ENCODE measurements around the gene F5.

Gene F5

GRCh38 chr1:169484683-169485430 is 101.4 kb downstream of the F5 start:
- peak overlapping the region; percentile 87 for H2AFZ ChIP-seq (ENCODE audit: low read depth, low read length)
- peak overlapping the region; percentile 69 for H4K8ac ChIP-seq (ENCODE audit: low read length)
- no peak overlapping the region for H2BK120ac ChIP-seq (ENCODE audit: low read depth, low read length)
- no peak overlapping the region for H2BK15ac ChIP-seq (ENCODE audit: low read depth, poor library complexity, severe bottlenecking)
- no peaks in the 10 kb centered on the region for H3K36me3 ChIP-seq (ENCODE audit: control insufficient read depth in 1 of 2, insufficient read depth in 2 of 2, low read depth in 1 of 2, low read length in 2 of 2)
- H3K4me3 ChIP-seq (ENCODE audit: insufficient read depth in 1 of 2, low read depth in 1 of 2, low read length in 2 of 2) = peak overlapping the region; percentile 84 to 99
- H4K91ac ChIP-seq (ENCODE audit: low read length) = peak overlapping the region; percentile 93
- H2BK12ac ChIP-seq (ENCODE audit: low read length in 2 of 2) = no peak overlapping the region
- H3K4ac ChIP-seq (ENCODE audit: low read depth in 1 of 2, low read length in 2 of 2) = peak overlapping the region in 1 of 2 experiments; percentile 49
- H3K9me3 ChIP-seq (ENCODE audit: control insufficient read depth, low read length) = no peaks in the 10 kb centered on the region
- no peak overlapping the region for H2AK5ac ChIP-seq (ENCODE audit: low read length, severe bottlenecking)
- 18% methylated on average over 12 of the region's 15 CpGs for WGBS
- DNase-seq = peak; percentile 89
- peaks cover 14% of the 10 kb centered on the region for H3K79me1 ChIP-seq (replicated peaks; ENCODE audit: low read length, poor library complexity, severe bottlenecking)
- H3K9ac ChIP-seq (ENCODE audit: low read length) = peak overlapping the region; percentile 91
- H3K23ac ChIP-seq (ENCODE audit: low read length in 2 of 2) = no peak overlapping the region
- H2BK5ac ChIP-seq (ENCODE audit: low read depth, low read length, poor library complexity, severe bottlenecking) = no peak overlapping the region
- H3K4me1 ChIP-seq (ENCODE audit: control insufficient read depth, insufficient read depth, low read depth, low read length) = peaks cover 2% of the 10 kb centered on the region
- H3K27me3 ChIP-seq (ENCODE audit: control insufficient read depth in 1 of 2, insufficient read depth in 1 of 2, low read length in 2 of 2) = no peaks in the 10 kb centered on the region
- H3K18ac ChIP-seq (ENCODE audit: low read depth in 1 of 2, low read length in 2 of 2) = peak overlapping the region; percentile 43 to 92
- H3K14ac ChIP-seq (ENCODE audit: low read length in 2 of 2) = peak overlapping the region in 1 of 2 experiments; percentile 74
- no peak overlapping the region for H3K27ac ChIP-seq (ENCODE audit: low read length, poor library complexity, severe bottlenecking)
- peak overlapping the region; percentile 72 for H3K4me2 ChIP-seq (ENCODE audit: low read length, poor library complexity, severe bottlenecking)

GRCh38 chr1:169484101-169484500 is 102.2 kb downstream of the F5 start:
- no peak overlapping the region for H3K14ac ChIP-seq (ENCODE audit: low read length in 2 of 2)
- H4K91ac ChIP-seq (ENCODE audit: low read length) = no peak overlapping the region
- no peak overlapping the region for H3K4ac ChIP-seq (ENCODE audit: low read depth in 1 of 2, low read length in 2 of 2)
- H3K4me1 ChIP-seq (ENCODE audit: control insufficient read depth, insufficient read depth, low read depth, low read length) = peaks cover 2% of the 10 kb centered on the region
- no peak overlapping the region for H2BK5ac ChIP-seq (ENCODE audit: low read depth, low read length, poor library complexity, severe bottlenecking)
- H4K8ac ChIP-seq (ENCODE audit: low read length) = no peak overlapping the region
- peaks cover 14% of the 10 kb centered on the region for H3K79me1 ChIP-seq (replicated peaks; ENCODE audit: low read length, poor library complexity, severe bottlenecking)
- H3K4me3 ChIP-seq (ENCODE audit: insufficient read depth in 1 of 2, low read depth in 1 of 2, low read length in 2 of 2) = peak overlapping the region in 1 of 2 experiments; percentile 84
- no peak overlapping the region for H3K4me2 ChIP-seq (ENCODE audit: low read length, poor library complexity, severe bottlenecking)
- no peak overlapping the region for H2BK120ac ChIP-seq (ENCODE audit: low read depth, low read length)
- H2AK5ac ChIP-seq (ENCODE audit: low read length, severe bottlenecking) = no peak overlapping the region
- H3K27ac ChIP-seq (ENCODE audit: low read length, poor library complexity, severe bottlenecking) = no peak overlapping the region
- H3K36me3 ChIP-seq (ENCODE audit: control insufficient read depth in 1 of 2, insufficient read depth in 2 of 2, low read depth in 1 of 2, low read length in 2 of 2) = no peaks in the 10 kb centered on the region
- peak; percentile 41 for DNase-seq
- WGBS = 75% methylated on average over 4 of the region's 4 CpGs
- H2AFZ ChIP-seq (ENCODE audit: low read depth, low read length) = no peak overlapping the region
- H2BK12ac ChIP-seq (ENCODE audit: low read length in 2 of 2) = no peak overlapping the region
- H3K18ac ChIP-seq (ENCODE audit: low read depth in 1 of 2, low read length in 2 of 2) = no peak overlapping the region
- H2BK15ac ChIP-seq (ENCODE audit: low read depth, poor library complexity, severe bottlenecking) = no peak overlapping the region
- no peaks in the 10 kb centered on the region for H3K27me3 ChIP-seq (ENCODE audit: control insufficient read depth in 1 of 2, insufficient read depth in 1 of 2, low read length in 2 of 2)
- H3K23ac ChIP-seq (ENCODE audit: low read length in 2 of 2) = no peak overlapping the region
- peak overlapping the region; percentile 91 for H3K9ac ChIP-seq (ENCODE audit: low read length)
- H3K9me3 ChIP-seq (ENCODE audit: control insufficient read depth, low read length) = no peaks in the 10 kb centered on the region

GRCh38 chr1:169483500-169483966 is 102.7 kb downstream of the F5 start:
- H3K4me1 ChIP-seq (ENCODE audit: control insufficient read depth, insufficient read depth, low read depth, low read length) = peaks cover 2% of the 10 kb centered on the region
- H2BK12ac ChIP-seq (ENCODE audit: low read length in 2 of 2) = no peak overlapping the region
- H3K4me3 ChIP-seq (ENCODE audit: insufficient read depth in 1 of 2, low read depth in 1 of 2, low read length in 2 of 2) = peak overlapping the region in 1 of 2 experiments; percentile 84
- no peak overlapping the region for H4K8ac ChIP-seq (ENCODE audit: low read length)
- no peak overlapping the region for H2AFZ ChIP-seq (ENCODE audit: low read depth, low read length)
- H3K9ac ChIP-seq (ENCODE audit: low read length) = peak overlapping the region; percentile 91
- no peaks in the 10 kb centered on the region for H3K36me3 ChIP-seq (ENCODE audit: control insufficient read depth in 1 of 2, insufficient read depth in 2 of 2, low read depth in 1 of 2, low read length in 2 of 2)
- peaks cover 15% of the 10 kb centered on the region for H3K79me1 ChIP-seq (replicated peaks; ENCODE audit: low read length, poor library complexity, severe bottlenecking)
- no peak overlapping the region for H2AK5ac ChIP-seq (ENCODE audit: low read length, severe bottlenecking)
- peak; percentile 65 for DNase-seq
- no peak overlapping the region for H3K27ac ChIP-seq (ENCODE audit: low read length, poor library complexity, severe bottlenecking)
- H3K23ac ChIP-seq (ENCODE audit: low read length in 2 of 2) = no peak overlapping the region
- H3K14ac ChIP-seq (ENCODE audit: low read length in 2 of 2) = no peak overlapping the region
- no peak overlapping the region for H3K4me2 ChIP-seq (ENCODE audit: low read length, poor library complexity, severe bottlenecking)
- H3K27me3 ChIP-seq (ENCODE audit: control insufficient read depth in 1 of 2, insufficient read depth in 1 of 2, low read length in 2 of 2) = no peaks in the 10 kb centered on the region
- H3K4ac ChIP-seq (ENCODE audit: low read depth in 1 of 2, low read length in 2 of 2) = peak overlapping the region in 1 of 2 experiments; percentile 30
- no peaks in the 10 kb centered on the region for H3K9me3 ChIP-seq (ENCODE audit: control insufficient read depth, low read length)
- no peak overlapping the region for H4K91ac ChIP-seq (ENCODE audit: low read length)
- no peak overlapping the region for H2BK120ac ChIP-seq (ENCODE audit: low read depth, low read length)
- WGBS = 86% methylated on average over 5 of the region's 5 CpGs
- no peak overlapping the region for H2BK5ac ChIP-seq (ENCODE audit: low read depth, low read length, poor library complexity, severe bottlenecking)
- no peak overlapping the region for H2BK15ac ChIP-seq (ENCODE audit: low read depth, poor library complexity, severe bottlenecking)
- peak overlapping the region; percentile 29 to 32 for H3K18ac ChIP-seq (ENCODE audit: low read depth in 1 of 2, low read length in 2 of 2)

- Histone ChIP-seq H2BK15ac (ENCODE audit: low read depth, poor library complexity, severe bottlenecking) (no peak overlapping the region), H3K79me1 (replicated peaks; ENCODE audit: low read length, poor library complexity, severe bottlenecking) (peaks cover 20% of the 10 kb centered on the region), H3K27me3 (ENCODE audit: control insufficient read depth in 1 of 2, insufficient read depth in 1 of 2, low read length in 2 of 2) (no peaks in the 10 kb centered on the region), H2BK120ac (ENCODE audit: low read depth, low read length) (no peak overlapping the region), H4K91ac (ENCODE audit: low read length) (no peak overlapping the region), H3K14ac (ENCODE audit: low read length in 2 of 2) (no peak overlapping the region), H3K23ac (ENCODE audit: low read length in 2 of 2) (no peak overlapping the region), H3K36me3 (ENCODE audit: control insufficient read depth in 1 of 2, insufficient read depth in 2 of 2, low read depth in 1 of 2, low read length in 2 of 2) (peaks cover 0 to 17% of the 10 kb centered on the region in 2 experiments), H3K4ac (ENCODE audit: low read depth in 1 of 2, low read length in 2 of 2) (no peak overlapping the region), H2AFZ (ENCODE audit: low read depth, low read length) (no peak overlapping the region), H3K9me3 (ENCODE audit: control insufficient read depth, low read length) (no peaks in the 10 kb centered on the region), H3K4me2 (ENCODE audit: low read length, poor library complexity, severe bottlenecking) (no peak overlapping the region), H3K27ac (ENCODE audit: low read length, poor library complexity, severe bottlenecking) (no peak overlapping the region), H3K4me1 (ENCODE audit: control insufficient read depth, insufficient read depth, low read depth, low read length) (no peaks in the 10 kb centered on the region), H2BK5ac (ENCODE audit: low read depth, low read length, poor library complexity, severe bottlenecking) (no peak overlapping the region), H2AK5ac (ENCODE audit: low read length, severe bottlenecking) (no peak overlapping the region), H3K18ac (ENCODE audit: low read depth in 1 of 2, low read length in 2 of 2) (no peak overlapping the region), H4K8ac (ENCODE audit: low read length) (no peak overlapping the region), H2BK12ac (ENCODE audit: low read length in 2 of 2) (no peak overlapping the region), H3K9ac (ENCODE audit: low read length) (no peak overlapping the region), H3K4me3 (ENCODE audit: insufficient read depth in 1 of 2, low read depth in 1 of 2, low read length in 2 of 2) (no peak overlapping the region)
- no peak for DNase-seq
- WGBS = no CpG with 5 or more reads among the region's 1 CpG
These were observed 106.8 kb downstream of the F5 start for GRCh38 chr1:169479363-169480066.
